ENCODE measurements around the gene FOXO6.

GRCh38 chr1:41408691-41409090 lies 47.5 kb downstream of the FOXO6 start:
- TF ChIP-seq EZH2 (IDR thresholded peaks at IDR 0.05; ENCODE audit: low read depth) (no peak), CTCF (conservative IDR thresholded peaks at IDR 0.05) (no peak)

Data from PC-9 (cell line).